Endothelial cell of umbilical vein (primary cell): Measurements from ENCODE around the gene ZSWIM7. TPM values are rescaled to one million over a fixed set of nuclear protein-coding genes. Genes with fewer than 3 reads are reported as not detected.

Source experiments
- BruUV-seq: library from RNA; stranded (reverse); fragments of 400-500 nt; replicated peaks from 2 replicates; lab custom pipeline; 2021; lab: Mats Ljungman, UMichigan
- CTCF ChIA-PET: fragments of 300-600, 350-600 bp; sonication (Branson Sonifier 250); formaldehyde crosslinking; loops from one replicate; lab custom pipeline; 2021; ENCODE audit warnings: antibody characterized with exemption, inconsistent platforms; lab: Charles Lee
- POLR2A ChIA-PET: fragments of 300-600, 350-600 bp; sonication (Branson Sonifier 250); formaldehyde crosslinking; loops from one replicate; lab custom pipeline; 2021; ENCODE audit warnings: antibody characterized with exemption, inconsistent platforms; lab: Charles Lee
- DNase-seq: peaks from one replicate; pipeline ENCODE4 v3.0.0-alpha.2; 2011; ENCODE audit warnings: low read depth, low spot score
- FAIRE-seq: peaks from 2 replicates; lab custom pipeline; 2011; peaks lifted over from hg19 to GRCh38; lab: Jason Lieb, UNC
- H2AFZ ChIP-seq: 2 replicates; pipeline ENCODE4 v1.6.0; 2012; ENCODE audit warnings: low read depth, low read length, control low read depth, inconsistent platforms
- H3K27ac ChIP-seq: 2 replicates; pipeline ENCODE4 v1.5.1; 2011; ENCODE audit warnings: low read depth, mild to moderate bottlenecking, control low read depth, low read length, moderate library complexity; ENCODE audit not compliant: insufficient read depth
- H3K27me3 ChIP-seq, 2 experiments: 2 replicates each; pipeline versions ENCODE4 v1.6.0 to v1.6.1; 2011; ENCODE audit warnings: low read length in 2 of 2, mixed read lengths in 1 of 2; ENCODE audit not compliant: control insufficient read depth in 2 of 2, insufficient read depth in 2 of 2
- H3K36me3 ChIP-seq, 2 experiments: 2 replicates in 1 of 2; 3 replicates in 1 of 2; pipeline ENCODE4 v1.5.1; 2011; ENCODE audit warnings: low read length in 2 of 2, mild to moderate bottlenecking in 1 of 2, moderate library complexity in 1 of 2; ENCODE audit not compliant: control insufficient read depth in 2 of 2, insufficient read depth in 2 of 2; ENCODE audit errors: extremely low read depth in 1 of 2
- H3K4me1 ChIP-seq: 3 replicates; pipeline ENCODE4 v1.5.1; 2011; ENCODE audit warnings: mild to moderate bottlenecking, low read length; ENCODE audit not compliant: control insufficient read depth, insufficient read depth; ENCODE audit errors: extremely low read depth
- H3K4me2 ChIP-seq: 2 replicates; pipeline ENCODE4 v1.6.1; 2011; ENCODE audit warnings: low read length, control low read depth, mixed read lengths; ENCODE audit not compliant: insufficient read depth
- H3K4me3 ChIP-seq, 3 experiments: fragments of 200-600 bp in 1 of 3; sonication (generic), shearing (Covaris generic) in 1 of 3; replicated peaks in 1 of 3; 2 replicates each; pipeline ENCODE4 v1.5.1; 2011 to 2016; ENCODE audit warnings: control low read depth in 3 of 3, low read length in 3 of 3, mild to moderate bottlenecking in 2 of 3, inconsistent platforms in 1 of 3, low read depth in 1 of 3, moderate library complexity in 1 of 3; ENCODE audit not compliant: insufficient read depth in 1 of 3
- H3K79me2 ChIP-seq: 2 replicates; pipeline ENCODE4 v1.6.0; 2012; ENCODE audit warnings: low read length, inconsistent platforms; ENCODE audit not compliant: control insufficient read depth, insufficient read depth
- H3K9ac ChIP-seq: replicated peaks from 2 replicates; pipeline ENCODE3; 2011; ENCODE audit warnings: low read length, control low read depth; ENCODE audit not compliant: insufficient read depth; ENCODE audit errors: extremely low read depth
- H3K9me1 ChIP-seq: replicated peaks from 3 replicates; pipeline ENCODE4 v1.6.0; 2011; ENCODE audit warnings: mild to moderate bottlenecking, low read length; ENCODE audit not compliant: control insufficient read depth, insufficient read depth; ENCODE audit errors: extremely low read depth
- H3K9me3 ChIP-seq: replicated peaks from 2 replicates; pipeline ENCODE4 v1.5.1; 2012; ENCODE audit warnings: low read length, inconsistent platforms; ENCODE audit not compliant: control insufficient read depth, insufficient read depth
- H4K20me1 ChIP-seq: replicated peaks from 2 replicates; pipeline ENCODE3; 2011; ENCODE audit warnings: mild to moderate bottlenecking, low read length; ENCODE audit not compliant: control insufficient read depth, insufficient read depth; ENCODE audit errors: extremely low read depth
- CTCF ChIP-seq, 2 donors: IDR thresholded peaks; 1 replicate in 1 of 2; 2 replicates in 1 of 2; pipeline ENCODE4 v1.5.1; 2011; ENCODE audit warnings: low read length in 2 of 2, mild to moderate bottlenecking in 2 of 2, moderate library complexity in 2 of 2, control low read depth in 1 of 2, inconsistent platforms in 1 of 2, low read depth in 1 of 2; ENCODE audit not compliant: insufficient read depth in 1 of 2; ENCODE audit errors: extremely low read depth in 1 of 2
- EZH2 ChIP-seq: IDR thresholded peaks from 2 replicates; pipeline ENCODE4 v1.6.1; 2012; ENCODE audit warnings: borderline replicate concordance, low read depth, mild to moderate bottlenecking, moderate library complexity, low read length, inconsistent platforms; ENCODE audit not compliant: severe bottlenecking
- FOS ChIP-seq: IDR thresholded peaks from 2 replicates; pipeline ENCODE4 v1.6.1; 2011; ENCODE audit warnings: mild to moderate bottlenecking, low read length, moderate library complexity, borderline replicate concordance; ENCODE audit not compliant: insufficient read depth
- dilution Hi-C: fragments of 300-500 bp; cut with MboI; formaldehyde crosslinking; loops from one replicate; pipeline ENCODE4 v1.15.0; 2019; ENCODE audit warnings: low sequenced_read_pairs; ENCODE audit not compliant: extremely low pct_ligation_motif_present
- intact Hi-C: fragments of 100-400 bp; cut with micrococcal nuclease; formaldehyde crosslinking; loops from one replicate; pipeline ENCODE4 v1.10.0; 2022
- polyA plus RNA-seq, 4 experiments: library from polyadenylated mRNA; depleted of rRNA in 3 of 4; stranded (reverse) in 3 of 4; unstranded in 1 of 4; fragments of >200 nt; gene quantifications; 2 replicates each; pipeline versions ENCODE4 v1.2.1 to v1.2.3, GENCODE V29; 2011 to 2012; ENCODE audit warnings: missing spikeins in 1 of 4
- total RNA-seq: library from RNA; stranded (reverse); gene quantifications from 2 replicates; pipeline ENCODE4 v1.2.3, GENCODE V29; 2021
- TF ChIP-seq, protein P1 (sequence below): IDR thresholded peaks from 2 replicates; pipeline ENCODE4 v1.6.1; 2011; ENCODE audit not compliant: insufficient read depth, insufficient read length

Gene ZSWIM7
- total and polyA plus RNA-seq, 2 donors (not counting 3 experiments of a cell fraction or from before 2014, with no cell fraction given), result 18.0 to 33.8 TPM

- H3K4me1 ChIP-seq, result peaks cover 8% of the 10 kb centered on the region
- POLR2A ChIA-PET, result interaction anchor here (0.7 kb wide), 1 partner anchor 20 kb away, joined by 6 read pairs; no protein-coding TSS in a partner anchor
Measured at GRCh38 chr17:15971882-15972281, 27.6 kb downstream of the ZSWIM7 start.

More at GRCh38 chr17:15971882-15972281, 27.6 kb downstream of the ZSWIM7 start:
- BruUV-seq, result no TSS peak
- Histone ChIP-seq H3K36me3 (peaks cover 3 to 6% of the 10 kb centered on the region in 2 experiments), H4K20me1 (no peaks in the 10 kb centered on the region), H3K9ac (no peak overlapping the region), H3K27me3 (no peaks in the 10 kb centered on the region), H2AFZ (no peak overlapping the region), H3K9me1 (no peaks in the 10 kb centered on the region), H3K9me3 (no peaks in the 10 kb centered on the region), H3K4me3 (no peak overlapping the region), H3K27ac (no peak overlapping the region), H3K79me2 (peaks cover 38% of the 10 kb centered on the region), H3K4me2 (no peak overlapping the region)
- no peak for DNase-seq
- FAIRE-seq, result no peak
- CTCF ChIA-PET, result no interaction called here
- dilution Hi-C loops, result no loop called here
- TF ChIP-seq CTCF (IDR thresholded peaks at IDR 0.05; ENCODE audit: extremely low read depth in 1 of 2, insufficient read depth in 1 of 2, low read depth in 1 of 2, low read length in 2 of 2) (no peak), EZH2 (no peak), FOS (no peak)
- TF ChIP-seq, protein P1, sequence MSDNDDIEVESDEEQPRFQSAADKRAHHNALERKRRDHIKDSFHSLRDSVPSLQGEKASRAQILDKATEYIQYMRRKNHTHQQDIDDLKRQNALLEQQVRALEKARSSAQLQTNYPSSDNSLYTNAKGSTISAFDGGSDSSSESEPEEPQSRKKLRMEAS, result no peak
- intact Hi-C loops, result no loop called here
